ENCODE data around the gene CCDC50. TPM values are rescaled to one million over a fixed set of nuclear protein-coding genes. Genes with fewer than 3 reads are reported as not detected.

Gene CCDC50
- total RNA-seq, 6 donors from 2014 or later, result 54.7 to 99.8 (median 72.5) TPM

DNA sequence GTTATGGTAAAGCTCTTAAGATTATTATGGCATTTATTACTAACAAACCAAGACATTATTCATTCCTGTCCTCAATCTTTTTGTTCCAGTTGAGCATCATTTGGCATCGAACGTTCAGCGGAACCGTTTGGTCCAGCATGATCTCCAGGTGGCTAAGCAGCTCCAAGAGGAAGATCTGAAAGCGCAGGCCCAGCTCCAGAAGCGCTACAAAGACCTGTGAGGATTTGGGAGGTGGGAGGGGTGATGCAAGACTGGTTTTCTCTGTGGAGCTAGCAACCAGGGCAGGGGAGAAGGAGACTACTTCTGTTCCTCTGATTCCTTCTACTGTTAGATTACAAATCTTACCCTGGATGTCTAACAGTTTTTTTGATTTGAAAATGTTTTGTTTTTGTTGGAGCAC lies 28.7 kb downstream of the CCDC50 start:
- H3K4me1 ChIP-seq, result peaks cover 12 to 62% (median 23%) of the 10 kb centered on the region in 4 donors
- no peak overlapping the region for H3K27ac ChIP-seq
- peaks cover 0 to 49% (median 4%) of the 10 kb centered on the region in 4 donors for H3K36me3 ChIP-seq
- no peaks in the 10 kb centered on the region for H3K27me3 ChIP-seq
- no peaks in the 10 kb centered on the region for H3K9me3 ChIP-seq
- DNase-seq (no peak), ATAC-seq (ENCODE audit: low FRiP score in 2 of 2) (no peak)
- no peak overlapping the region for H3K4me3 ChIP-seq
- WGBS, 2 donors, result 93 to 98% methylated on average over 6 of the region's 6 CpGs
- TF ChIP-seq EP300 (IDR thresholded peaks at IDR 0.05), result no peak
- TF ChIP-seq, protein P1, sequence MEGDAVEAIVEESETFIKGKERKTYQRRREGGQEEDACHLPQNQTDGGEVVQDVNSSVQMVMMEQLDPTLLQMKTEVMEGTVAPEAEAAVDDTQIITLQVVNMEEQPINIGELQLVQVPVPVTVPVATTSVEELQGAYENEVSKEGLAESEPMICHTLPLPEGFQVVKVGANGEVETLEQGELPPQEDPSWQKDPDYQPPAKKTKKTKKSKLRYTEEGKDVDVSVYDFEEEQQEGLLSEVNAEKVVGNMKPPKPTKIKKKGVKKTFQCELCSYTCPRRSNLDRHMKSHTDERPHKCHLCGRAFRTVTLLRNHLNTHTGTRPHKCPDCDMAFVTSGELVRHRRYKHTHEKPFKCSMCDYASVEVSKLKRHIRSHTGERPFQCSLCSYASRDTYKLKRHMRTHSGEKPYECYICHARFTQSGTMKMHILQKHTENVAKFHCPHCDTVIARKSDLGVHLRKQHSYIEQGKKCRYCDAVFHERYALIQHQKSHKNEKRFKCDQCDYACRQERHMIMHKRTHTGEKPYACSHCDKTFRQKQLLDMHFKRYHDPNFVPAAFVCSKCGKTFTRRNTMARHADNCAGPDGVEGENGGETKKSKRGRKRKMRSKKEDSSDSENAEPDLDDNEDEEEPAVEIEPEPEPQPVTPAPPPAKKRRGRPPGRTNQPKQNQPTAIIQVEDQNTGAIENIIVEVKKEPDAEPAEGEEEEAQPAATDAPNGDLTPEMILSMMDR (IDR thresholded peaks at IDR 0.05), result no peak
- TF ChIP-seq POLR2AphosphoS5 (IDR thresholded peaks at IDR 0.05), result no peak
- no peak for TF ChIP-seq POLR2A (IDR thresholded peaks at IDR 0.05)

- H3K27ac ChIP-seq, result peak overlapping the region in 1 of 4 donors; percentile 43
- no peak overlapping the region for H3K4me3 ChIP-seq
- no peak for ATAC-seq (ENCODE audit: low FRiP score in 2 of 2)
- TF ChIP-seq EP300 (IDR thresholded peaks at IDR 0.05) (no peak), POLR2AphosphoS5 (IDR thresholded peaks at IDR 0.05) (no peak), POLR2A (IDR thresholded peaks at IDR 0.05) (no peak)
- TF ChIP-seq, protein P1 (IDR thresholded peaks at IDR 0.05), result no peak
- peaks cover 5 to 54% (median 16%) of the 10 kb centered on the region in 4 donors for H3K4me1 ChIP-seq
- H3K36me3 ChIP-seq, result peaks cover 0 to 57% (median 4%) of the 10 kb centered on the region in 4 donors
- DNase-seq, result no peak
- 54 to 67% methylated on average over 2 of the region's 2 CpGs for WGBS, 2 donors
- H3K9me3 ChIP-seq, result no peaks in the 10 kb centered on the region
- no peaks in the 10 kb centered on the region for H3K27me3 ChIP-seq
Observed at GRCh38 chr3:191358929-191359328, 29.7 kb downstream of the CCDC50 start.

DNA sequence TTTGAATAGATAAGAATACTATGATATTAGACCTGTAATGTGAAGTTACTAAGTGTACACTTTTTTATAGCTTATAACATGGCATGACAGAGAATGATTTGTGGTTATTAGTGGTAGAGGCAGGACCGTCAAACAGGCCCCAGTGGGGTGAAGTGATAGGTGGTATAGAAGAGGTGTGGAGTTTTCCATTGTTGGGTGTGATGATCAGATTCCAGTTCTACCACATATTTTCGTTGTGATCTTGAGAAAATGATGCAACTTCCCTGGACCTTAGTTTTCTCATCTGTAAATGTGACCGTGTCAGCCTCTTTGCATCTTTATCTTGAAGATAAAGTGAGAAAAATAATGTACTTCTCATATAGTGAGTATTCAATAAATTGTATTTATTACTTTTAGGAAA lies 31.4 kb downstream of the CCDC50 start:
- ATAC-seq (ENCODE audit: low FRiP score in 2 of 2), result no peak
- H3K4me3 ChIP-seq, result no peak overlapping the region
- WGBS, 2 donors, result 76 to 82% methylated on average over 3 of the region's 3 CpGs
- H3K27ac ChIP-seq, result no peak overlapping the region
- H3K4me1 ChIP-seq, result peaks cover 5 to 51% (median 14%) of the 10 kb centered on the region in 4 donors
- no peaks in the 10 kb centered on the region for H3K27me3 ChIP-seq
- no peak for DNase-seq
- no peaks in the 10 kb centered on the region for H3K9me3 ChIP-seq
- peaks cover 0 to 60% (median 4%) of the 10 kb centered on the region in 4 donors for H3K36me3 ChIP-seq
- TF ChIP-seq, protein P1 (IDR thresholded peaks at IDR 0.05), result no peak
- TF ChIP-seq EP300 (IDR thresholded peaks at IDR 0.05), result no peak
- no peak for TF ChIP-seq POLR2A (IDR thresholded peaks at IDR 0.05)
- no peak for TF ChIP-seq POLR2AphosphoS5 (IDR thresholded peaks at IDR 0.05)

GRCh38 chr3:191361456-191361855 lies 32.3 kb downstream of the CCDC50 start:
- no peaks in the 10 kb centered on the region for H3K9me3 ChIP-seq
- TF ChIP-seq POLR2A (IDR thresholded peaks at IDR 0.05) (no peak), EP300 (IDR thresholded peaks at IDR 0.05) (no peak), POLR2AphosphoS5 (IDR thresholded peaks at IDR 0.05) (no peak)
- TF ChIP-seq, protein P1 (IDR thresholded peaks at IDR 0.05), result no peak
- H3K4me1 ChIP-seq, result peaks cover 0 to 43% (median 7%) of the 10 kb centered on the region in 4 donors
- DNase-seq, result no peak
- peak in 1 of 2 donors; percentile 59 for ATAC-seq (ENCODE audit: low FRiP score in 2 of 2)
- peak overlapping the region in 2 of 4 donors; percentile 12 to 19 for H3K27ac ChIP-seq
- no peaks in the 10 kb centered on the region for H3K27me3 ChIP-seq
- peaks cover 0 to 60% (median 4%) of the 10 kb centered on the region in 4 donors for H3K36me3 ChIP-seq
- no peak overlapping the region for H3K4me3 ChIP-seq
- WGBS, 2 donors, result 90 to 93% methylated on average over 1 of the region's 1 CpG

GRCh38 chr3:191362037-191362436 lies 32.8 kb downstream of the CCDC50 start:
- Histone ChIP-seq H3K4me3 (no peak overlapping the region), H3K36me3 (peaks cover 0 to 60% (median 4%) of the 10 kb centered on the region in 4 donors), H3K27ac (peak overlapping the region in 2 of 4 donors; percentile 12 to 19), H3K9me3 (no peaks in the 10 kb centered on the region), H3K27me3 (no peaks in the 10 kb centered on the region), H3K4me1 (peaks cover 0 to 37% (median 4%) of the 10 kb centered on the region in 4 donors)
- WGBS, 2 donors, result 59 to 85% methylated on average over 4 of the region's 4 CpGs
- DNase-seq (peak in 1 of 2 donors; percentile 70), ATAC-seq (ENCODE audit: low FRiP score in 2 of 2) (peak; percentile 45 to 78)
- peak in 1 of 4 donors; percentile 27 for TF ChIP-seq EP300 (IDR thresholded peaks at IDR 0.05)
- TF ChIP-seq, protein P1 (IDR thresholded peaks at IDR 0.05), result no peak
- TF ChIP-seq POLR2AphosphoS5 (IDR thresholded peaks at IDR 0.05), result peak in 1 of 2 donors; percentile 43

Data from upper lobe of left lung (tissue), 6 donors.